ENCODE data around the gene LY6G6F. TPM values are rescaled to one million over a fixed set of nuclear protein-coding genes. Genes with fewer than 3 reads are reported as not detected.

The LY6G6F gene
- total RNA-seq, 4 donors from 2014 or later, result not detected

DNA sequence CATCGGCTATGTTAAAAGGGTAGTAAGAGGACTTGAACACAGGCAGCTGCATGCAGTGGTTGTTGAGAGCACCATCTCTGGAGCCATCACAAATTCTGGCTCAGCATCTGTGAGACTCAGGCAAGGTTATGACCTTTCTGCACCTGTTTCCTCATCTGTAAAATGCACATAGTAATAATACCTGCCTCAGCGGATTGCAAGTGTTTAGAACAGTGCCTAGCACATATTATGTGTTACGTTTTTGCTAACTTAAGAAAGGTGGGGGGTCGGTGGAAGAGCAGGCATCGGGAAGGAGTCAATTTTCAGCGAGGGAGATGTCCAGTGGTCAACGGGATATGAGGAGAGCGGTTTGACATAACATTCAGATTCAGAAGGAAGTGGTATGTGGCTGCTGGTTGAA is 28.7 kb upstream of the LY6G6F start:
- H3K4me3 ChIP-seq, result no peak overlapping the region
- WGBS, 2 donors (ENCODE audit: low coverage in 1 of 2), result 74 to 81% methylated on average over 5 to 8 of the region's 8 CpGs

DNA sequence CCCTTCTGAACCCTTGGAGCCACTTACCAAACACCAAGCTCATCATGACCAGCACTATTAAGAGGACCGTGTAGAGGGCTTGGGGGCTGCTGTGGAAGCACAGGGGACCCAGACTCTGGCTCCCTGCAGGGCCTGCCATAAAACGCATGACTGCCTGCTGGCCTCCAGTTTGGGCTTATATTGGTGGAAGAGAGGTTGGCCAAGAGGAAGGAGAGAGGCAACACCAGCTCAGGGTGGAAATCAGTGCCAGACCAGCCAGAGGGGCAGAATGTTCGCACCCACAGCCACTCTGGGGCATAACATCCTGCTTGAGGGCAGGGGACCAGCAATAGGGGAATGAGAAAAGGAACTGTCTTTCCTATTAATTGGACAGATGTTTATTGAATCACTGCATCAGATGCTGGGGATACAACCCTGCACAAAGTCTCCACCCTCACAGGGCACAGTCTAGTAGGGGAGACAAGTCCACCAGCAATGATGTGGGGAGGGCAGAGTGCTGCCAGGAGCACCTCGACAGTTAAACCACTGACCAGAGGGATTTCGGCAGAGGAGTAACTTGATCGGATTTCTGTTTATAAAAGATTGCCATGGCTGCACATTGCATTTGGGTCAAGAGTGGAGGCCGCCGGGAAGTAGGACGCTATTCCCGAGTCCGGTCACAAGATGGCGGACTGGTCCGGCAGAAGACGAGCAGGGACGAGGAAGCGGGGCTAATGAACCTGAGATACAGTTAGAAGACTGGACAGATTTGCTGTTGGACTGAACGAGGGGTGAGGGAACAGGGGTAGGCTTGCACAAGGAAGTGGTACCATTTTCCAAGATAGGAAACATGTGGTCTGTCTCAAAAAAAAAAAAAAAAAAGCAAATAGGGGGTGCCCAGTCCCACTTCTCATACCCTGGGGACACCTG is 26.2 kb upstream of the LY6G6F start, which contains the start of gene LY6G5C:
Gene LY6G5C (minus strand): TSS at position 842 of the 909 bp plus-strand sequence. CDS start 694 bp downstream, at position 148.
- peaks cover 0 to 35% (median 5%) of the 10 kb centered on the region in 3 donors for H3K4me1 ChIP-seq
- H3K4me3 ChIP-seq, result peak within 1 kb of the TSS; percentile 46 to 50
- peaks cover 0 to 2% of the 10 kb centered on the region in 2 donors for H3K36me3 ChIP-seq
- 5 to 15% methylated on average over 5 to 11 of the region's 17 CpGs for WGBS, 2 donors (ENCODE audit: low coverage in 1 of 2)
- H3K9me3 ChIP-seq, result no peaks in the 10 kb centered on the region
- ATAC-seq, result peak; percentile 88
- peak within 1 kb of the TSS in 3 of 4 donors; percentile 58 to 86 (median 67) for H3K27ac ChIP-seq
- TF ChIP-seq, protein P1, sequence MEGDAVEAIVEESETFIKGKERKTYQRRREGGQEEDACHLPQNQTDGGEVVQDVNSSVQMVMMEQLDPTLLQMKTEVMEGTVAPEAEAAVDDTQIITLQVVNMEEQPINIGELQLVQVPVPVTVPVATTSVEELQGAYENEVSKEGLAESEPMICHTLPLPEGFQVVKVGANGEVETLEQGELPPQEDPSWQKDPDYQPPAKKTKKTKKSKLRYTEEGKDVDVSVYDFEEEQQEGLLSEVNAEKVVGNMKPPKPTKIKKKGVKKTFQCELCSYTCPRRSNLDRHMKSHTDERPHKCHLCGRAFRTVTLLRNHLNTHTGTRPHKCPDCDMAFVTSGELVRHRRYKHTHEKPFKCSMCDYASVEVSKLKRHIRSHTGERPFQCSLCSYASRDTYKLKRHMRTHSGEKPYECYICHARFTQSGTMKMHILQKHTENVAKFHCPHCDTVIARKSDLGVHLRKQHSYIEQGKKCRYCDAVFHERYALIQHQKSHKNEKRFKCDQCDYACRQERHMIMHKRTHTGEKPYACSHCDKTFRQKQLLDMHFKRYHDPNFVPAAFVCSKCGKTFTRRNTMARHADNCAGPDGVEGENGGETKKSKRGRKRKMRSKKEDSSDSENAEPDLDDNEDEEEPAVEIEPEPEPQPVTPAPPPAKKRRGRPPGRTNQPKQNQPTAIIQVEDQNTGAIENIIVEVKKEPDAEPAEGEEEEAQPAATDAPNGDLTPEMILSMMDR (IDR thresholded peaks at IDR 0.05), result peak in 3 of 4 experiments; percentile 66 to 85 (median 67)
- peak; percentile 44 for TF ChIP-seq POLR2AphosphoS5 (IDR thresholded peaks at IDR 0.05)
- TF ChIP-seq POLR2A (IDR thresholded peaks at IDR 0.05), result no peak
- H3K27me3 ChIP-seq, result no peaks in the 10 kb centered on the region

More for the DNA sequence above, 28.7 kb upstream of the LY6G6F start:
- Histone ChIP-seq H3K27me3 (no peaks in the 10 kb centered on the region), H3K9me3 (no peaks in the 10 kb centered on the region), H3K27ac (no peak overlapping the region), H3K4me1 (peaks cover 0 to 25% (median 5%) of the 10 kb centered on the region in 3 donors), H3K36me3 (peaks cover 0 to 16% of the 10 kb centered on the region in 2 donors)
- TF ChIP-seq, protein P1 (IDR thresholded peaks at IDR 0.05), result no peak
- TF ChIP-seq POLR2AphosphoS5 (IDR thresholded peaks at IDR 0.05) (no peak), POLR2A (IDR thresholded peaks at IDR 0.05) (no peak), EP300 (IDR thresholded peaks at IDR 0.05) (no peak)
- no peak for ATAC-seq

DNA sequence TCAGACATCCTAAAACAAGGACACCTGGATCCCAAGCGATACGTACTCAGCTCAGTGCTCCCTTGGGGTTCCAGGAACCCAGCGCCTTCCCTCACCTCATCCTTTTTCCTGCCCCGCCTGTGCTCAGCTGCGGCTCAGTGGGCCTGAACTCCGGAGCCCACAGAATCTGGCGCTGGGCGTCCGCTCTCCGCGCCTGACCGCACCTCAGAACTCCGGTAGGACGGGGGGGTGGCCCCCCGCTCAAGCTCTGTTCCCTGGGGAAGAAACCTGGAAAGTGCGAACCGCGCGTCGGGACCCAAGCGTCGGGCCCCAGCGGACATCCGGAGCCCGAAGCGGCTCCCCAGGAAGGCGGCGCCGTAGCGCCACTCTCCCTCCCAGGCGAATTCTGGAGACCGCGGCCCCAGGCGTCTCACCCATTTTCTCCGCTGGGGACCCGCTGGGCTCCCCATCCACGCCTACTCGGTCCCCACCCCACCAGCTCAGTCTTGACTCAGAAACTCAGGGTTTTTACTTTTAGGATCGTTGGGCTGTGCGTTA is 25.5 kb upstream of the LY6G6F start:
- no peaks in the 10 kb centered on the region for H3K27me3 ChIP-seq

DNA sequence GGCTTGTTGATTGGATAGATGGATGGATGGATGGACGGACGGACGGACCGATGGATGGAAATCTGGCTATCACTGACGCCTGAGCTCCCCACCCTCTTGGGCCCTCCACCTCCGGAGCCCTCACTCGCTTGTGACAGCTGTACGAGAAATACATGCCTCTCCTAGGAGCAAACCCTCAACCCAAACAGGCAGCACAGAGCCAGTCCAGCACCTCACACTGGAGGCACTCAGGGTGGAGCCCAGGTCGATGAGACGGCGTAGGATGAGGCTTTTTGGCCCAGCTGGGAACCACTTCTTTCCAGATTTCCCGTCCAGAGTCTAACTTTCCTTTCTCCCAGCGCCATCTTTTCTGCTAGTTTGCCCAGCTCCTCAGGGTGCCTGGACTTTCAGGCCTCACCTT is 23.1 kb upstream of the LY6G6F start:
- H3K4me1 ChIP-seq, result peaks cover 0 to 35% (median 5%) of the 10 kb centered on the region in 3 donors
- TF ChIP-seq, protein P1 (IDR thresholded peaks at IDR 0.05), result no peak
- TF ChIP-seq EP300 (IDR thresholded peaks at IDR 0.05) (no peak), POLR2AphosphoS5 (IDR thresholded peaks at IDR 0.05) (no peak), POLR2A (IDR thresholded peaks at IDR 0.05) (no peak)
- peak overlapping the region in 1 of 2 donors; percentile 39 for H3K4me3 ChIP-seq
- 59 to 77% methylated on average over 5 to 11 of the region's 13 CpGs for WGBS, 2 donors (ENCODE audit: low coverage in 1 of 2)
- no peaks in the 10 kb centered on the region for H3K27me3 ChIP-seq
- no peaks in the 10 kb centered on the region for H3K9me3 ChIP-seq
- peak overlapping the region in 1 of 4 donors; percentile 47 for H3K27ac ChIP-seq
- ATAC-seq, result no peak
- H3K36me3 ChIP-seq, result peaks cover 0 to 33% of the 10 kb centered on the region in 2 donors

More for the DNA sequence above, 25.5 kb upstream of the LY6G6F start:
- 0 to 1% methylated on average over 6 to 17 of the region's 40 CpGs for WGBS, 2 donors (ENCODE audit: low coverage in 1 of 2)
- Histone ChIP-seq H3K9me3 (no peaks in the 10 kb centered on the region), H3K4me1 (peaks cover 0 to 35% (median 5%) of the 10 kb centered on the region in 3 donors), H3K27ac (peak overlapping the region in 3 of 4 donors; percentile 16 to 86 (median 67)), H3K36me3 (peaks cover 0 to 9% of the 10 kb centered on the region in 2 donors), H3K4me3 (peak overlapping the region; percentile 46 to 50)
- ATAC-seq, result peak; percentile 52
- TF ChIP-seq POLR2A (IDR thresholded peaks at IDR 0.05), result no peak
- TF ChIP-seq, protein P1 (IDR thresholded peaks at IDR 0.05), result peak in 3 of 4 experiments; percentile 28 to 42 (median 38)
